Measurements from ENCODE around the gene PLA2G2F.
"Not testable (repeated sequence)": the region's sequence is repeated elsewhere in the genome, so short reads cannot be mapped to it uniquely, and the experiment has no call there.

The PLA2G2F gene

GRCh38 chr1:20115479-20115878 is 23.6 kb upstream of the PLA2G2F start:
- DNase-seq, result no peak

GRCh38 chr1:20115916-20116315 is 23.2 kb upstream of the PLA2G2F start:
- no peak for DNase-seq

DNA sequence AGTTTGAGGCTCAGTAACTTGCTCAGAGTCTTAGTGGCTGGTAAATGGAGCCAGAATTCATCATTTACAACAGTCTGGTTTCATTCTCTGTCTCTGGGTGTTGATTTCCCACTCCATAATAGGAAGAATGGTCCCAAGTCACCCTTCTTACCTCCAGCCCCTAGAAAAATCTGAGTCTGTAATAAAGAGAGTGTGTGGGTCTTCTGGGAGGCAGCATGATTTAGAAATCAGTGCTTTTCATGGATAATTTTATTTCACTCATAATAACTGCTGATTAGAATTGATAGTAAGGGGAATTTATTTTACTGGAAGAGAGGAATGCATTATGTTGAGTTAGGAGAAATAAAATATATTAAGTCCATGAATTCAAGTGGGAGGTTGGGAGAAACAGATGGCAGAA is 21.9 kb upstream of the PLA2G2F start:
- DNase-seq, result no peak

GRCh38 chr1:20119347-20119746 is 19.8 kb upstream of the PLA2G2F start, which contains the start of gene PLA2G2D:
TSS of gene PLA2G2D (minus strand) at chr1:20119536. CDS start at chr1:20119498, 38 bp downstream.
- DNase-seq, result no peak

GRCh38 chr1:20120796-20121195 is 18.3 kb upstream of the PLA2G2F start:
- no peak for DNase-seq

- DNase-seq, result no peak
Observed at GRCh38 chr1:20123722-20124455, 15.2 kb upstream of the PLA2G2F start.

DNA sequence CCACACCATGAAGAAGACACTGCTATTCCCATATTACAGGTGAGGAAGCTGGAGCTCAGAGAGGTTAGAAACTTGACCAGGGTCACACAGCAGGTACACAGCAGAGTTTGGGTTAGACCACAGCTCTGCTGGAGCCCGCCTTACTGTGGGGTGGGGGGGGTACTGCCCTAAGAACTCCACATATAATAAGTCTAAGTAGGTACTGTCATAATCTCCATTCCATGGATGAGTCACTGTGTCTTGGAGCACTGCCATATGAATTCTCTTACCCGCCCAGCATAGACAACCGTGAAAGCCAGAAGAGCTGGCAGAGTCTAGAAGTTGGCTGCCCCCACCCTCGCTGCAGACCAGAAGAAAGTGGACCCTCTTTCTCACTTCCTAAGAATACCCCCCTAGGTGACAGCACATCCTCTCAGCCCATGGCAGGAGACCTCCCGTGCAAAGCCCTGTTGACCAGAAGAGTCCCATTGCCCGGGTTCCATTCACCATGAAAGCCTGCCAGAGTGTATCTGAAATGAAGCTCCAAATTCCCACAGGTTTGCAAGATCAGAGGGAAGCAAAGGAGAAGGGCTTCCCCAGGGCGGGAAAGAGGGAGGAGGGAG is 14.6 kb upstream of the PLA2G2F start:
- DNase-seq, result no peak

DNA sequence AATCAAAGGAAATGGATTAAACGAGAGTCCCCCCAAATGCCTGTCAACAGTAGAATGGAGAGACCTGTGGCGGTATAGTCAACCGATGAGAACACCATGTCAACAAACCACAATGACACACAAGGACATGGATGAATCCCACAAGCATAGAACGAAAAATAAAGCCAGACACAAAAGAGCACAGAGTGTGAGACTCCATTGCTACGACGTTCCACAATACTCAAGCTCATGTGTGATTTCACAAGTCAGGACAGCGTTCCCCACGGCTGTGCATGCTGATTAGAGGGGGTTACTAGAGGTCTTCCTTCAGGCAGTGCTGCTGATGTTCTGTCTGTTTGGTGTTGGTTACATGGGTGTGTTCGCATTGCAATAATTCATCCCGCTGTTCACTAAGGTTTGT is 14.0 kb upstream of the PLA2G2F start:
- DNase-seq, result no peak

DNA sequence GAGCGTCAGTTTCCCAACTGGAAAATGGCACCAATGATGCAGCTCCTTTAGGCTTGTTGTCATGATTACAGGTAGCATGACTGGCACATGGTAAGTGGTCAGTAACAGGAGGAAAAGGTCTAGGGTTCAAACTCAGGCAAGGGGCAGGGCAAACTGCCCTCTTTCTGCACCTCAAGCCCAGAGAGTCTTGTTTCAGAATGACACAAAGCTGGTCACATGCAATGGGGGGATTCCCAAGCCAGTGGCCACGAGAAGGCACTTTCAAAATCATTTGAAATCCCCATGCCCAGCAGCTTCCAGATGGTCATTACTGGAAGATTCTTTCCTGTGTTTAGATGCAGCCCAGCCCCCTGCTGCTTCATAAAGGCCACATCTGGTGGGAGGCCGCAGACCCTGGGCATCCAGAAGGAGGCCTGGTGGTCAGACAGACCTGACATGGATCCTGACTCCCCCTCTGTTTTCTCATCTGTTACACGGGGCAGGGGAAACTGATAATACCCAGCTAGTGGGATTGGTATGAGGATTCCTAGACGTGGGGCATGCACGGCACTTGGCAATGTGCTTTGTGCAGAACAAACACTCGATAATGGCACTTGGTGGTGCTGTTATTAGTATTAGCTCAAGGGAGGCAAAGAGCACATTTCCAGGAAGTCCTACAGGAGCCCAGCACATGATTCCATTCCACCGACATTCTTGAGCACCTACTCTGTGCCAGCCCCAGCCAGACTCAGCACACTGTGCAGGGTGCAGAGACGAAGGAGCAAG is 12.9 kb upstream of the PLA2G2F start:
- no peak for DNase-seq

GRCh38 chr1:20126806-20127440 is 12.2 kb upstream of the PLA2G2F start:
- DNase-seq, result no peak

GRCh38 chr1:20130518-20130917 is 8.6 kb upstream of the PLA2G2F start:
- DNase-seq, result not testable (repeated sequence)

DNA sequence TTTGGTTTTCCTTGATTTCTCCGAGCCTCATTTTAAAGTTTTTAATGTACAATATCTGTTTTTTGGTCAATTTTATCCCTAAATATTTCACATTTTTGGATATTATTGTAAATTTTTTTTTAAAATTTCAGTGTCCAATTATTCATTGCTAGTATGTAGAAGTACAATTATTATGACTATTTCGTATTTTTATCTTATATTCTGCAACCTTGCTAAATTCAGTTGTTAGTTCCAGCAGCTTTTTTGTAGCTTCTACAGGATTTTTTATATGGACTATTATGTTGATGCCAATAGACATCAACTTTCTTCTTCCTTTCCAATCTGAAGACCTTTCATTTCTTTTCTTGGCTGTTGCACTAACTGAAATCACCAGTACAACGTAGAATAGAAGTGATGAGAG is 4.1 kb upstream of the PLA2G2F start:
- no peak for DNase-seq

GRCh38 chr1:20136249-20136648 is 2.9 kb upstream of the PLA2G2F start:
- DNase-seq, result no peak

- DNase-seq, result no peak
Observed at GRCh38 chr1:20137055-20137454, 2.1 kb upstream of the PLA2G2F start.

GRCh38 chr1:20137604-20138003 is 1.5 kb upstream of the PLA2G2F start:
- no peak for DNase-seq

- DNase-seq, result no peak
Observed at GRCh38 chr1:20138346-20138745, 777 bp upstream of the PLA2G2F start.

DNA sequence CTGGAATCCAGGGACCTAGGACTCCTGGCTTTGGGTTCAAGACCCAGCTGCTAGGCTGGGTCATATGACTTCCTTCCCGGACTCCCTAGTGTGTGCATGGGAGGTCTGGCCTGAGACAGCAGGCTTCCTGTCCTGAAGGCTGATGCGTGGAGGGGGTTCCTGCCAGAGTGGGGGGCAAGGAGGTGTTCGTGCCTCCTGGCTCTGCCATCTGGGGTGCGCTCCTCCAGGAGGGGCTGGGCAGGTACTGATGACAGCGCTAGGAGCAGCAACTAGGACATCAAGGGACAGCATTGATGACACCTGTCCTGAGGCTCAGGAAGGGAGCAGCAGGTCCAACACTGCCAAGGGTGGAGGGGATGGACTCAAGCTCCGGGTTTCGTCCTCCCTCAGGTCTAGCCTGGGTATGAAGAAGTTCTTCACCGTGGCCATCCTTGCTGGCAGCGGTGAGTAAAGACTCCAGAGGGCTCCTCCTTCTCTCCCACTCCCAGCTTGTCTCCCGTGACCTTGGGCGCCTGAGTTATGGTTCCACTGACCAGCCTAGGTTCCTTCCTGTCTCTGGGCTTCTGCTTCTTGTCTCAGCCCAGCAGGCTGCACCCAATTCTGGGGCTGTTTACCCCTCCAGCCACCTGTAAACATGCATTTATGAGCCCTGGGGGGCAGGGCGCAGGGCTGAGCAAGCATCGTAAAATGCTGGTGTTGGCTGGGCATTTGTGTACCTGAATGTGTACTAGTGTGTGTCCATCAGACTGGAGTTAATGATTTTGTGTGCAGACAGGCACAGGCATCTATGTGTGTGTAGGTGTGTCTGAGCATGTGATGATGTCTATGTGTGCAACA is 871 bp downstream of the PLA2G2F start:
- no peak for DNase-seq

DNA sequence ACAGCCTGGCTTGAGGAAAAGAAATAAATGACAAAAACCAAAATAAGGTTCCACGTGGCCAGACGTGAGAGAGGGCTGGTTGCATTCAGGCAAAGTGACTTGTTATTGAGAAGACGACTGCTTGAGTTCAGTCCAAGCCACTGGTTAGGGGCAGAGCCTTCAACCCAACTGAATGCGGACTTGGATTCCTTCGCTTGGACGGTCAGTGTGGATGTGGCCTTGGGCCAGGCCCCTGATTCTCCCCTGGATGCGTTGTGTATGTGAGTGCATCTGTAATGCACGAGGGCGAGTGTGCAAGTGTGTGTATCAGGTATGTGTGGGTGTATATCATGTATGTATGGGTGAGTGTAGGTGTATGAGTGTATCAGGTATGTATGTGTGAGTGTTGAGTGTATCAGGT is 1.9 kb downstream of the PLA2G2F start:
- DNase-seq, result no peak

DNA sequence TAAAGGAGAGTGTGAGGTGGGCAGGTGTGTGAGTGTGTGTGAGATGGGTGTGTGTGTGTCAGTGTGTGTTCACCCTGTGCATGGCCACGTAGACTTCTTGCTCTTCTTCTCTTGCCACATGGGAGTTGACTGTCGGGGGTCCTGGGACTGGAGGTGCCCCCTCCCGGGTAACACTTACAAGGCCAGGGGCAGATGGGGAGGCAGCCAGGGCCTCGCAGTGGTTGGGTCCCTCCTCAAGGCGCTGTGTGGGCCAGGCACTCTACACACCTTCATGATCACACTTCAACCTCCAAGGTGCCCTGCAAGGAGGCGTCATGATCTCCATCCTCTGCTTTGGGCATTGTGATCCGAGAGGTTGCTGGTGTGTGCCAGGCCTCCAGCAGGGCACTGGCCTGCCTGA is 2.3 kb downstream of the PLA2G2F start:
- no peak for DNase-seq

DNA sequence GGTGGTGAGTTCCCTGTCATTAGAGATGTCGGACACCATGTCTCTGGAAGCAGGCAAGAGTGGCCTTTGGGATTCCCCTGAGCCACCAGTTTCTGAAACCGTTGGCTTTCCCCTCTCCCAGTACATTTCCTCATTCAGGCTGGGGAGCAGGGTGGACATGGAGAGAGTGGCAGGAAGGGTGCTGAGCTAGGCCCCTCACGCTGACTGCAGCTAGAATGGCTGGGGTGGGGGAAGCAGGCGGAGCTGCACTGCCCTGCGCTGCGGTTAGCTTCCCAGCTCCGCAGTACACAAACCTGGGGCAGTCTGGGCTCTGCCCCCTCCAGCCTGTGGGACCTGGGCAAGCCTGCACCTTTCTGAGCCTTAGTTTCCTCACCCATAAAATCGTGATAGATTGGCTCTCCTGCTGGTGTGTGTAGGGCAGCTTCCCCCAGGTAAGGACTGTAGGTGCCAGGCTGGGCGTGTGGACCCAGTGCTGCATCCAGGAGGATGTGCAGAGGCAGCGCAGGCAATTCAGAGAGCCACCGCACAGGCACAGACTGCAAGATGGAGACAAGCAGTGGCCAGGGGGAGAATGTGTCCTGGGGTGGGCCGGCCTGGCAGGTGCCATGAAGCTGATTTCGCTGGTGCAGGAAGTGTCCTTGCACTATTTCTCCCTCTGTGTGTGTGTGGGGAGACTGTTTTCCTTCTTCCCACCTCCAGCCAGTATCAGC is 3.0 kb downstream of the PLA2G2F start:
- no peak for DNase-seq

DNA sequence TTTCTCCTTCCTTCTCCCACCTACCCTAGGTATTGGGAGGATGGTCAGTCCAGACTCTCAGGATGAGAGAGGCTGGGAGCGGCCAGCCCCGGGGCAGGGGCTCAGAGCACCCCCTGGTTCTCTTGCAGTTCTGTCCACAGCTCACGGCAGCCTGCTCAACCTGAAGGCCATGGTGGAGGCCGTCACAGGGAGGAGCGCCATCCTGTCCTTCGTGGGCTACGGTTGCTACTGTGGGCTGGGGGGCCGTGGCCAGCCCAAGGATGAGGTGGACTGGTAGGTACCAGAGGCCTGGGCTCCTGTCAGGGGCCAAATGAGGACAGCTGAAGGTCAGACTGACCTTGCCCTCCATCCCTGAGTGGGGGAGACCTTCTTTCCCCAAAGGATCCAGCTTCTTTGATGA is 4.2 kb downstream of the PLA2G2F start:
- DNase-seq, result no peak

Measured in CD4-positive, alpha-beta T cell treated with Interleukin-17A for 1 hour (primary cell).